ENCODE data around the gene TSPEAR. TPM values are rescaled to one million over a fixed set of nuclear protein-coding genes. Genes with fewer than 3 reads are reported as not detected.
"Not testable (repeated sequence)": the region's sequence is repeated elsewhere in the genome, so short reads cannot be mapped to it uniquely, and the experiment has no call there.

TSPEAR gene
- total RNA-seq, 1 donor from 2014 or later, result not detected

DNA sequence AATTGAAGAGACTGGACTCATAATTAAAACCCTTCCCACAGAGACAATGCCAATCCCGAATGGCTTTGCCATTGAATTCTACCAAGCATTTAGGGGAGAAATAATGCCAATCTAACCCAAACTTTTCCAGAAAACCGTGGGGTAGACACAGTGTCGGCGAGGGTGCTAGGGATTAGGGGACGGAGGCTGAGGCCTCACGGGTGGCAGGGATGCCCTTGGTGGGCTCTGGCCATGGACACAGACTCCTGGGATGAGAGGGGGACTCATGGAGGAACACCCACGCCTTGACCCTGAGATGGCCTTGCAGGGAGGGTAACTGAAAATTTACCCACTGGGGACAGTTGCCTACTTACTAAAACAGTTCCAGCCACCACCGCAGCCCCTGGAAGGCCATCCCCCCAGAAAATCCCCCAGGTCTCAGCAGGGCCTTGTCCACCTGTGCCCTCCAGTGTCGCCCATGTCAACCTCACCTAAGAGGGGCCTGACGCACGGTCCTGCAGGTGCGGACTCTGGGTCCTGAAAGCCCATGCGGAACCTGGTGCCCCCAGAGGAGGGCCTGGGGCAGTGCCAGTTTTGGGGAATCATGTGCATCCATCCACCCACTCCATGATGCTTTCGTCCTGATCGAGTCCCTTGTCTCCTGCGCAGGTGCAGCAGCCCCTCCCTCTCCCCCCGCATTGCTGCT is 132.9 kb downstream of the TSPEAR start:
- Mint-ChIP-seq H3K27ac (no peak overlapping the region), H3K4me1 (ENCODE audit: low read depth) (peaks cover 3% of the 10 kb centered on the region), H3K9me3 (ENCODE audit: low read depth) (peaks cover 20% of the 10 kb centered on the region), H3K27me3 (peaks cover 6% of the 10 kb centered on the region), H3K36me3 (ENCODE audit: insufficient read depth) (peaks cover 2% of the 10 kb centered on the region), H3K4me3 (ENCODE audit: low read depth) (no peak overlapping the region)
- DNase-seq (ENCODE audit: low spot score, unreplicated experiment), result no peak
- TF ChIP-seq, protein P1, sequence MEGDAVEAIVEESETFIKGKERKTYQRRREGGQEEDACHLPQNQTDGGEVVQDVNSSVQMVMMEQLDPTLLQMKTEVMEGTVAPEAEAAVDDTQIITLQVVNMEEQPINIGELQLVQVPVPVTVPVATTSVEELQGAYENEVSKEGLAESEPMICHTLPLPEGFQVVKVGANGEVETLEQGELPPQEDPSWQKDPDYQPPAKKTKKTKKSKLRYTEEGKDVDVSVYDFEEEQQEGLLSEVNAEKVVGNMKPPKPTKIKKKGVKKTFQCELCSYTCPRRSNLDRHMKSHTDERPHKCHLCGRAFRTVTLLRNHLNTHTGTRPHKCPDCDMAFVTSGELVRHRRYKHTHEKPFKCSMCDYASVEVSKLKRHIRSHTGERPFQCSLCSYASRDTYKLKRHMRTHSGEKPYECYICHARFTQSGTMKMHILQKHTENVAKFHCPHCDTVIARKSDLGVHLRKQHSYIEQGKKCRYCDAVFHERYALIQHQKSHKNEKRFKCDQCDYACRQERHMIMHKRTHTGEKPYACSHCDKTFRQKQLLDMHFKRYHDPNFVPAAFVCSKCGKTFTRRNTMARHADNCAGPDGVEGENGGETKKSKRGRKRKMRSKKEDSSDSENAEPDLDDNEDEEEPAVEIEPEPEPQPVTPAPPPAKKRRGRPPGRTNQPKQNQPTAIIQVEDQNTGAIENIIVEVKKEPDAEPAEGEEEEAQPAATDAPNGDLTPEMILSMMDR (IDR thresholded peaks at IDR 0.05; ENCODE audit: unreplicated experiment), result no peak

DNA sequence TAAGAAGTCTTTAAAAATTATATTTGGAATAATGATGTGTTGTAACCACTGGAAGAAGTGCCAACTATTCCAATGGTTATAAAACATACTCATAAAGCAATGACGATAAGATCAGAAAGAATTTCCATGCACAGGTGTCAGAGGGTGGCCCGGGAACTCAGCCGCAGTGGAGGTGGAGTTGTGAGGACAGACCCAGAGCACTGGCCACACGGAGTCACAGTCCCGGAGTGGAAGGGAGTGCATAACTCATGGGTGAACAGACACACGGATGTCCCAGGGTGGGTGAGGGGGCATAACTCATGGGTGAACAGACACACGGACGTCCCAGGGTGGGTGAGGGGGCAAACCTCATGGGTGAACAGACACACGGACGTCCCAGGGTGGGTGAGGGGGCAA is 135.3 kb downstream of the TSPEAR start:
- no peaks in the 10 kb centered on the region for H3K36me3 Mint-ChIP-seq (ENCODE audit: insufficient read depth)

DNA sequence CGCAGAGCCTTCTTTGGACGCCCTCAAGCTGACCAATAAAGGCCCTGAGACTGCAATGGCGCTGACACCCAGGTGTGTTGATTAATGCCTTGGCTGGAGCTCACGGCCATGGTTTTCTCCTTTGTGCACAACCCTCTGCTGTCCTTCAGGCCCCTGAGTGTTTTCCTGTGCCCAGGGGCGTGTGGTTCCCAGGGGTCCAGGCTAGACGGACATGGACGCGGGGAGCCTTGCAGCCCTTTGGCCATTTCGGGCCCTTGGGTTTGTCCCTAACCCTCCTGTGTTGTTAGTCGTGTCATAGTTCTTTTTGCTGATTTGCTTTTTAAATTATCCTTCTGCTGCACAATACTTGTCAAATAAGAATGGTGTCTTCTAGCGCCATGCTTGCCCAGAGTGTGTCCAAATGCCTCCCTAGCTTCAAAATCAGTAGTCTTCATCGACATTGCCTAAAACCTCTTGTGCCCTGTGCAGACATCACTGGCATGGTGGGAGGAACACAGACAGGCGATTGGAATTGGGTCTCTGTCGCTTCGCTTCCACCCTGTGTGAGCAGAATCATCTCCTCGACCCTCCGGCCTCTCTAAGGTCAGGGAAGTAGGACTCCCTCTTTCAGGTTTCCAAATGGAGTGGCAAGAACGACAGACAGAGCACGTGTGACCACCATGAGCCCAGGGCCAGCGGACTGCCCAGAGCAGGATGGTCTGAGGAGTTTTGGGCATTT is 135.9 kb downstream of the TSPEAR start:
- Mint-ChIP-seq H3K4me1 (ENCODE audit: low read depth) (peaks cover 3% of the 10 kb centered on the region), H3K27ac (peak overlapping the region; percentile 19), H3K27me3 (no peaks in the 10 kb centered on the region), H3K4me3 (ENCODE audit: low read depth) (no peak overlapping the region), H3K9me3 (ENCODE audit: low read depth) (peaks cover 21% of the 10 kb centered on the region), H3K36me3 (ENCODE audit: insufficient read depth) (no peaks in the 10 kb centered on the region)
- TF ChIP-seq, protein P1 (IDR thresholded peaks at IDR 0.05; ENCODE audit: unreplicated experiment), result no peak
- no peak for DNase-seq (ENCODE audit: low spot score, unreplicated experiment)

More for the DNA sequence above, 135.3 kb downstream of the TSPEAR start:
- Mint-ChIP-seq H3K4me3 (ENCODE audit: low read depth) (no peak overlapping the region), H3K9me3 (ENCODE audit: low read depth) (peaks cover 19% of the 10 kb centered on the region), H3K4me1 (ENCODE audit: low read depth) (peaks cover 3% of the 10 kb centered on the region), H3K27ac (no peak overlapping the region), H3K27me3 (no peaks in the 10 kb centered on the region)
- no peak for DNase-seq (ENCODE audit: low spot score, unreplicated experiment)
- TF ChIP-seq, protein P1 (IDR thresholded peaks at IDR 0.05; ENCODE audit: unreplicated experiment), result no peak

DNA sequence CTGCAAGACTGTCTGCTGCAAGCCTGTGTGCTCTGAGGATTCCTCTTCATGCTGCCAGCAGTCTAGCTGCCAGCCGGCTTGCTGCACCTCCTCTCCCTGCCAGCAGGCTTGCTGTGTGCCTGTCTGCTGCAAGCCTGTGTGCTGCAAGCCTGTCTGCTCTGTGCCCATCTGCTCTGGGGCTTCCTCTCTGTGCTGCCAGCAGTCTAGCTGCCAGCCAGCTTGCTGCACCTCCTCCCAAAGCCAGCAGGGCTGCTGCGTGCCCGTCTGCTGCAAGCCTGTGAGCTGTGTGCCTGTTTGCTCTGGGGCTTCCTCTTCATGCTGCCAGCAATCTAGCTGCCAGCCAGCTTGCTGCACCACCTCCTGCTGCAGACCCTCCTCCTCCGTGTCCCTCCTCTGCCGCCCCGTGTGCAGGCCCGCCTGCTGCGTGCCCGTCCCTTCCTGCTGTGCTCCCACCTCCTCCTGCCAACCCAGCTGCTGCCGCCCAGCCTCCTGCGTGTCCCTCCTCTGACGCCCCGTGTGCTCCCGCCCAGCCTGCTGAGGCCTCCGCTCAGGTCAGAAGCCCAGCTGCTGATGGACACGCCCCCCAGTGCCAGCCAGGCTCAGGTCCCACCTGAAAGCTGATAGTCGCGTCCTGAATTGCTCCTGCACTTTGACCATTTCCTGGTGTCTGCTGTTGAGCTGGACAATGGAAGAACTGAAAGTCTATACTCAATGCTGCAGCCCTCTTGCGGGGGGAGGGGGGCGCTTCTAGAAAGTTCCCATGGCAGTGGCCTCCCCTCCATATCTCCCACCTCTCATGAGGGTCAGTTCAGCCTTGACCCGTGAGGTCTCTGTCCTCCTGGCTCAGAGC is 136.7 kb downstream of the TSPEAR start:
- Mint-ChIP-seq H3K4me1 (ENCODE audit: low read depth) (peaks cover 3% of the 10 kb centered on the region), H3K27ac (peak overlapping the region; percentile 19), H3K9me3 (ENCODE audit: low read depth) (peaks cover 23% of the 10 kb centered on the region), H3K27me3 (no peaks in the 10 kb centered on the region), H3K36me3 (ENCODE audit: insufficient read depth) (no peaks in the 10 kb centered on the region), H3K4me3 (ENCODE audit: low read depth) (no peak overlapping the region)
- no peak for DNase-seq (ENCODE audit: low spot score, unreplicated experiment)
- TF ChIP-seq, protein P1 (IDR thresholded peaks at IDR 0.05; ENCODE audit: unreplicated experiment), result no peak

DNA sequence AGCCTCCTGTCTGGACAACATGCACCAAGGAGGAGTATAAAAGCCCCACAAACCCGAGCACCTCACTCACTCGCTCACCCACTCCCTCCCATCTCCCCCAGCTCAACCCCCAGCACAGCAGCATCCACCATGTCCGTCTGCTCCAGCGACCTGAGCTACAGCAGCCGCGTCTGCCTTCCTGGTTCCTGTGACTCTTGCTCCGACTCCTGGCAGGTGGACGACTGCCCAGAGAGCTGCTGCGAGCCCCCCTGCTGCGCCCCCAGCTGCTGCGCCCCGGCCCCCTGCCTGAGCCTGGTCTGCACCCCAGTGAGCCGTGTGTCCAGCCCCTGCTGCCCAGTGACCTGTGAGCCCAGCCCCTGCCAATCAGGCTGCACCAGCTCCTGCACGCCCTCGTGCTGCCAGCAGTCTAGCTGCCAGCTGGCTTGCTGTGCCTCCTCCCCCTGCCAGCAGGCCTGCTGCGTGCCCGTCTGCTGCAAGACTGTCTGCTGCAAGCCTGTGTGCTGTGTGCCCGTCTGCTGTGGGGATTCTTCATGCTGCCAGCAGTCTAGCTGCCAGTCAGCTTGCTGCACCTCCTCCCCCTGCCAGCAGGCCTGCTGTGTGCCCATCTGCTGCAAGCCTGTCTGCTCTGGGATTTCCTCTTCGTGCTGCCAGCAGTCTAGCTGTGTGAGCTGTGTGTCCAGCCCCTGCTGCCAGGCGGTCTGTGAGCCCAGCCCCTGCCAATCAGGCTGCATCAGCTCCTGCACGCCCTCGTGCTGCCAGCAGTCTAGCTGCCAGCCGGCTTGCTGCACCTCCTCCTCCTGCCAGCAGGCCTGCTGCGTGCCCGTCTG is 137.5 kb downstream of the TSPEAR start, which contains the start of gene KRTAP10-4:
KRTAP10-4 (plus strand) TSS at position 100 of the 827 bp plus-strand sequence; CDS start at position 130, 30 bp downstream.
- not testable (repeated sequence) for H3K4me3 Mint-ChIP-seq (ENCODE audit: low read depth); H3K27me3 Mint-ChIP-seq; H3K4me1 Mint-ChIP-seq (ENCODE audit: low read depth); H3K36me3 Mint-ChIP-seq (ENCODE audit: insufficient read depth); DNase-seq (ENCODE audit: low spot score, unreplicated experiment)
- Mint-ChIP-seq H3K27ac (peak within 1 kb of the TSS; percentile 51), H3K9me3 (ENCODE audit: low read depth) (peaks cover 23% of the 10 kb centered on the region)
